Activated CD8-positive, alpha-beta T cell treated with anti-CD3 and anti-CD28 coated beads for 36 hours (primary cell): Measurements from ENCODE around the gene ASB10. TPM values are rescaled to one million over a fixed set of nuclear protein-coding genes. Genes with fewer than 3 reads are reported as not detected.

ENCODE experiments used
- ATAC-seq: fragments of 200-7000 bp; cut with Tn5 transposase; one replicate; pipeline ENCODE4 v1.10.0; 2021; ENCODE audit warnings: mild to moderate bottlenecking, moderate library complexity
- CTCF ChIA-PET: fragments of 350-600 bp; sonication (Branson Sonifier 250); formaldehyde crosslinking; loops from one replicate; lab custom pipeline; 2021; ENCODE audit warnings: antibody characterized with exemption; lab: Charles Lee
- POLR2A ChIA-PET: fragments of 350-600 bp; sonication (Branson Sonifier 250); formaldehyde crosslinking; loops from one replicate; lab custom pipeline; 2021; ENCODE audit warnings: antibody characterized with exemption; lab: Charles Lee
- DNase-seq: peaks from one replicate; pipeline ENCODE4 v3.0.0-alpha.2; 2020
- H3K27ac Mint-ChIP-seq: one replicate; pipeline ENCODE4 v1.8.0; 2021; ENCODE audit warnings: mild to moderate bottlenecking, mixed read lengths
- H3K27me3 Mint-ChIP-seq: one replicate; pipeline ENCODE4 v1.8.0; 2021; ENCODE audit warnings: mixed read lengths
- H3K36me3 Mint-ChIP-seq: one replicate; pipeline ENCODE4 v1.8.0; 2021; ENCODE audit warnings: low read depth, mixed read lengths
- H3K4me1 Mint-ChIP-seq: one replicate; pipeline ENCODE4 v1.8.0; 2021; ENCODE audit warnings: low read depth, mixed read lengths
- H3K4me3 Mint-ChIP-seq: one replicate; pipeline ENCODE4 v1.8.0; 2021; ENCODE audit warnings: mild to moderate bottlenecking, moderate library complexity, mixed read lengths
- H3K9me3 Mint-ChIP-seq: one replicate; pipeline ENCODE4 v1.8.0; 2021; ENCODE audit warnings: mixed read lengths
- intact Hi-C: fragments of 100-400 bp; cut with micrococcal nuclease; formaldehyde crosslinking; loops from one replicate; pipeline ENCODE4 v1.10.0; 2022
- total RNA-seq, 2 experiments: library from RNA; stranded (reverse); gene quantifications; one replicate each; pipeline ENCODE4 v1.2.3, GENCODE V29; 2021
- TF ChIP-seq, protein P1 (sequence below): fragments of 200-600 bp; IDR thresholded peaks from one replicate; pipeline ENCODE4 v1.8.0; 2022; ENCODE audit warnings: antibody characterized with exemption, mild to moderate bottlenecking

Gene ASB10
- total RNA-seq, 2 experiments from 2014 or later: not detected

DNA sequence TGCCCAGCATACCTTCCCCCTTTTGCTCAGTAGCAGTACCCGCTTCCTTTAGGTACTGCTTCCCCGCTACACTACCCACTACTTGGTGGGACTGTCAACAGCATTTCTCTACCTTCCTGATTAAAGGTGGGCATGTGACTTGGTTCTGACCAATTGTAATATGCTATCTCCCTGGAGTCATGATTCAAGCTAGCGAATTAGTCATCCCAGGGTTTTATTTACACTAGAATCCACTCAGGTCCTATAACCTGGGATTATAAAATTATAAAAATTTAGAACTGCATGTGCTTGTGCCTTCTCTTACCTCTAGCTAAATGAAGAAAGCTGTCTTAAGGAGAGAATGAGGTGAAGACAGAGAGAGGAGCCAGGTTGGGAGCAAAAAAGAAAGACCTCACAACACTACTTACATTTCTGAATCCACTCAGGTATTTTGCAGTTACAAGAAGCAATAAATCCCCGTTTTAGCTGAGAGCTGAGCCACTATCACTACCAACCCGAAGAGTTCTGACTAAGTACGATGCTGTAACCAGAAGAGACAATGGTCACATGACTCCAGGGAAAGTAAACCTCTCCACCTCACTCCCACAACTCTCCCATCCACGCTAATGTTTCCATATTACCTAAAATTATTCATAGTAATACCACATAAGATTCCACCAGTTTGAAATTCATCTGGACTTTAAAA is 29.3 kb downstream of the ASB10 start:
- Mint-ChIP-seq H3K4me1 (no peaks in the 10 kb centered on the region), H3K9me3 (no peaks in the 10 kb centered on the region), H3K4me3 (no peak overlapping the region), H3K27ac (no peak overlapping the region), H3K27me3 (peaks cover 17% of the 10 kb centered on the region), H3K36me3 (no peaks in the 10 kb centered on the region)
- POLR2A ChIA-PET: no interaction called here
- DNase-seq: no peak
- TF ChIP-seq, protein P1, sequence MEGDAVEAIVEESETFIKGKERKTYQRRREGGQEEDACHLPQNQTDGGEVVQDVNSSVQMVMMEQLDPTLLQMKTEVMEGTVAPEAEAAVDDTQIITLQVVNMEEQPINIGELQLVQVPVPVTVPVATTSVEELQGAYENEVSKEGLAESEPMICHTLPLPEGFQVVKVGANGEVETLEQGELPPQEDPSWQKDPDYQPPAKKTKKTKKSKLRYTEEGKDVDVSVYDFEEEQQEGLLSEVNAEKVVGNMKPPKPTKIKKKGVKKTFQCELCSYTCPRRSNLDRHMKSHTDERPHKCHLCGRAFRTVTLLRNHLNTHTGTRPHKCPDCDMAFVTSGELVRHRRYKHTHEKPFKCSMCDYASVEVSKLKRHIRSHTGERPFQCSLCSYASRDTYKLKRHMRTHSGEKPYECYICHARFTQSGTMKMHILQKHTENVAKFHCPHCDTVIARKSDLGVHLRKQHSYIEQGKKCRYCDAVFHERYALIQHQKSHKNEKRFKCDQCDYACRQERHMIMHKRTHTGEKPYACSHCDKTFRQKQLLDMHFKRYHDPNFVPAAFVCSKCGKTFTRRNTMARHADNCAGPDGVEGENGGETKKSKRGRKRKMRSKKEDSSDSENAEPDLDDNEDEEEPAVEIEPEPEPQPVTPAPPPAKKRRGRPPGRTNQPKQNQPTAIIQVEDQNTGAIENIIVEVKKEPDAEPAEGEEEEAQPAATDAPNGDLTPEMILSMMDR: no peak
- ATAC-seq: no peak
- CTCF ChIA-PET: interaction anchor here (1.0 to 5.4 kb wide), 4 partner anchors 10 to 47 kb away, joined by 4 to 38 read pairs (median 5); partner anchors contain the start of gene GBX1
- intact Hi-C loops: no loop called here

DNA sequence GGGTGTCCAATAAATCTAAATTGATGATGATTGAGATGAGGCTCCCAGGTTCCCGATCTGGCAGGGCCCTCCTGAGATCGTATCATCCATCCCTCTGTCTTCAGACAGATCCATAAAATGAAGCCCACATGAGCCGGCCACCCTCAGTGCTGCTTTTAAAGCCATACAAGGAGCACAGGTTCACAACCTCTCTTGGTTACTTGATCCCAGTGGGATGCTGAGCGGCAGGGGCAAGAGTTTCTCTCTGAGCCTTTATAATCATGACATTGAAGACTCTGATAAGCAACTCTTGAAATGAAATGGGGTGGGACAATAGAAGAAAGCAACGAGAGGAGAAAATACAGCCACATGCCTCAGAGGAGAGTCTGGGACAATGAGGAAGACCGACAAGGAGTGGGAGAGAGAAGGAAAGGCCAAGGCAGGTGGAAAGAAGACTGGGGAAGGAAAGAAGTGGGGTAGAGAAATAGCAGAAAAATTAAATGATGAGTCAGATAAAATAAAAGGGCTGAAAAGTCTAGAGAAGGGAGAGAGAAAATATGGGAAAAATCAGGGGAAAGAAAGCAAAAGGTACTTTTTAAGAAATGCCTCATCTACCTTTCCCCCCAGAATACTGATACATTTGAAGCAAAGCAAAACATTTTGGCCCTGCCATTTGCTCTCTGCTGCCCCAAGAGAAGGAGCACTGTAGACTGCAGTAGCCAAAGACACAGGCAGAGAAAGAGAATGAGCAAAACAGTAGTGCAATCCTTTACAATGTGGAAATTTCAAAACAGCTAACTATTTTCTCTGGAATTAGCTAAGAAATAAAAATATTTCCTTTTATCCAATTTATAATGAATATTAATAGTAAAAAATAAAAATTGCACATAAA is 34.2 kb downstream of the ASB10 start:
- intact Hi-C loops: no loop called here
- H3K36me3 Mint-ChIP-seq: no peaks in the 10 kb centered on the region
- H3K4me3 Mint-ChIP-seq: no peak overlapping the region
- no peaks in the 10 kb centered on the region for H3K4me1 Mint-ChIP-seq
- DNase-seq: no peak
- ATAC-seq: no peak
- POLR2A ChIA-PET: no interaction called here
- no peak overlapping the region for H3K27ac Mint-ChIP-seq
- TF ChIP-seq, protein P1: no peak
- CTCF ChIA-PET: interaction anchor here (2.5 to 5.4 kb wide), 2 partner anchors 15 to 29 kb away, joined by 11 to 38 read pairs; partner anchors contain the start of gene GBX1
- H3K9me3 Mint-ChIP-seq: no peaks in the 10 kb centered on the region
- peaks cover 27% of the 10 kb centered on the region for H3K27me3 Mint-ChIP-seq

DNA sequence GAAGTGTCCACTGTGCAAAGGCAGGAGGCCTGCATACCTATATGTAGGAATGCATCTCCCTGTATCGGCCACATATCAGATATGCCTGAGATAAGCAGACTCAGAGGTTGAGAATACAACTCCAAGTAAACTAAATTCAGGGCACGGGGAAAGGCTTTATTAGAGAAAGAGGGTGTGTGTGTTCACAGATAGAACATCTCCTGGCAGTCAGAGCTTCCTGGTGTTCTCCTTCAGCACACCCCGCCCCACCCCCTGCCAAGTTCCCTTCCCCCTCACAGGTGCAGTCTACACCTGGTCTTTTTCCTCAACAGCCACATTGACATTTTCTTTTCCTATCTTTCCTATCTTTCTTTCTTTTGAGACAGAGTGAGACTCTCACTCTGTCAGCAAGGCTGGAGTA is 36.7 kb downstream of the ASB10 start:
- Mint-ChIP-seq H3K27me3 (peaks cover 16% of the 10 kb centered on the region), H3K4me1 (no peaks in the 10 kb centered on the region), H3K9me3 (no peaks in the 10 kb centered on the region), H3K36me3 (no peaks in the 10 kb centered on the region), H3K27ac (no peak overlapping the region), H3K4me3 (no peak overlapping the region)
- POLR2A ChIA-PET: no interaction called here
- TF ChIP-seq, protein P1: no peak
- intact Hi-C loops: no loop called here
- ATAC-seq (no peak), DNase-seq (no peak)
- CTCF ChIA-PET: interaction anchor here (0.9 to 2.5 kb wide), 3 partner anchors 13 to 26 kb away, joined by 3 to 11 read pairs (median 8); no protein-coding TSS in a partner anchor

DNA sequence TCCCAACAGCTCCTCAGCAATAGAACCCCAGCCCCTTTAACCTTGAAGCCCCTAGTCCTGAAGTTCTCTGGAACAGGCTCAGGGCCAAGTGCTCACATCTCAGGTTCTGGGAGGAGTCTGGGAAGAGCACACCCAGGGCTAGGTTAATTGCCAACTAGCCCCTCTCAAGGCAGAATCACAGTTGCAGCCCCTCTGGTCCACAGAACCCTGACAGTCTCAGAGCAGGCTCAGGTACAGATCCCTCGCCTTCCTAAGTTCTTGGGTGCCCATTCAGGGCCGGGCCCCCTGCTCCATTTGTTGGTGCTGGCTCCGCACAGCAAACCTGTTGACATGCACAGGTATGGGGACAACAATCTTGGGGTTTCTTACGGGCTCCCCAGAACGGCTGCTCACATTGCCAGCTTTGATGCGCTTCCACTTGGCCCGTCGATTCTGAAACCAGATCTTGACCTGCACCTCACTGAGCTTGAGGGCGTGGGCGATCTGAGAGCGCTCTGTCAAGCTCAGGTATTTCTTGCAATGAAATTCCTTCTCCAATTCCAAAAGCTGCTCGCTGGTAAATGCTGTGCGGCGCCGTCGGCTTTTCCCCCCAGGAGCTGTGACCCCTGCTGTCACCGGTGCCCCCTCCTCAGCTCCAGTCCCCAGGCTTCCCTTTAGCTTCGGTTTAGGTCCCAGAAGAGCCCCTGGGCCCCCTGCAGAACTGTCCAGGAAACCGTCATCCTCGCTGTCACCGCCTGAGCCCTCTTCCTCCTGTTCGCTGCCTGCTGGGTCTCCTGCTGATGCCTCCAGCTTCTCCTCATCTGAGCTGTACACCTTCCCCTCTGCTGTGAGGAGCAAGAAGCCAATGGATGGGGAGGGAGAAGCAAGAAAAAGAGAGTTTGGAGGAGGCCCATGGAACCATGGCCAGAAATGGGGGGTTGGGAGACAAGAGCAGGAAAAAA is 38.5 kb downstream of the ASB10 start:
- Mint-ChIP-seq H3K4me1 (no peaks in the 10 kb centered on the region), H3K4me3 (no peak overlapping the region), H3K27ac (no peak overlapping the region), H3K9me3 (no peaks in the 10 kb centered on the region), H3K36me3 (peaks cover 3% of the 10 kb centered on the region), H3K27me3 (peaks cover 10% of the 10 kb centered on the region)
- TF ChIP-seq, protein P1: no peak
- DNase-seq (no peak), ATAC-seq (no peak)
- POLR2A ChIA-PET: no interaction called here
- CTCF ChIA-PET: interaction anchor here (1.0 to 2.3 kb wide), 4 partner anchors 20 to 130 kb away, joined by 3 to 8 read pairs (median 4); no protein-coding TSS in a partner anchor
- intact Hi-C loops: no loop called here
